Thoracic aorta (tissue), 2 donors: ENCODE measurements around the gene DNAJA2. TPM values are rescaled to one million over a fixed set of nuclear protein-coding genes. Genes with fewer than 3 reads are reported as not detected.

Source experiments
- ATAC-seq: fragments of 150-250 bp; one replicate; pipeline ENCODE4 v1.8.0; 2017; ENCODE audit warnings: low read depth; ENCODE audit not compliant: insufficient number of reproducible peaks, low FRiP score
- DNase-seq: peaks from one replicate; pipeline ENCODE4 v3.0.0-alpha.2; 2020; ENCODE audit warnings: low spot score
- H3K27ac ChIP-seq, 2 donors: fragments of 200-600 bp; sonication (generic); 1 replicate in 1 of 2; 2 replicates in 1 of 2; pipeline ENCODE4 v1.5.1; 2016; ENCODE audit warnings: mild to moderate bottlenecking in 2 of 2, moderate library complexity in 2 of 2
- H3K27me3 ChIP-seq: fragments of 200-600 bp; sonication (generic); replicated peaks from 2 replicates; pipeline ENCODE4 v1.6.0; 2016; ENCODE audit warnings: mild to moderate bottlenecking; ENCODE audit not compliant: insufficient read depth
- H3K36me3 ChIP-seq: fragments of 200-600 bp; sonication (generic); one replicate; pipeline ENCODE4 v1.5.1; 2016
- H3K4me1 ChIP-seq, 2 donors: fragments of 200-600 bp; sonication (generic); 1 replicate in 1 of 2; 2 replicates in 1 of 2; pipeline versions ENCODE4 v1.5.1 to v1.6.0; 2016; ENCODE audit warnings: low read depth in 2 of 2, mild to moderate bottlenecking in 1 of 2; ENCODE audit not compliant: control insufficient read depth in 1 of 2
- H3K4me3 ChIP-seq: fragments of 200-600 bp; sonication (generic); 2 replicates; pipeline ENCODE4 v1.5.1; 2016; ENCODE audit warnings: mild to moderate bottlenecking
- H3K9me3 ChIP-seq: fragments of 200-600 bp; sonication (generic); 2 replicates; pipeline ENCODE4 v1.5.1; 2016
- total RNA-seq, 2 donors: library from RNA; depleted of rRNA; stranded (reverse); fragments of >200 nt; gene quantifications; one replicate each; pipeline versions ENCODE4 v1.1.0 to v1.2.3, GENCODE V29; 2016
- TF ChIP-seq, protein P1 (sequence below): fragments of 200-600 bp; sonication (generic); IDR thresholded peaks from one replicate; pipeline ENCODE4 v1.5.1; 2019; ENCODE audit warnings: antibody characterized with exemption

DNAJA2 gene
- total RNA-seq, 2 donors from 2014 or later: 35.1 to 39.6 TPM

DNA sequence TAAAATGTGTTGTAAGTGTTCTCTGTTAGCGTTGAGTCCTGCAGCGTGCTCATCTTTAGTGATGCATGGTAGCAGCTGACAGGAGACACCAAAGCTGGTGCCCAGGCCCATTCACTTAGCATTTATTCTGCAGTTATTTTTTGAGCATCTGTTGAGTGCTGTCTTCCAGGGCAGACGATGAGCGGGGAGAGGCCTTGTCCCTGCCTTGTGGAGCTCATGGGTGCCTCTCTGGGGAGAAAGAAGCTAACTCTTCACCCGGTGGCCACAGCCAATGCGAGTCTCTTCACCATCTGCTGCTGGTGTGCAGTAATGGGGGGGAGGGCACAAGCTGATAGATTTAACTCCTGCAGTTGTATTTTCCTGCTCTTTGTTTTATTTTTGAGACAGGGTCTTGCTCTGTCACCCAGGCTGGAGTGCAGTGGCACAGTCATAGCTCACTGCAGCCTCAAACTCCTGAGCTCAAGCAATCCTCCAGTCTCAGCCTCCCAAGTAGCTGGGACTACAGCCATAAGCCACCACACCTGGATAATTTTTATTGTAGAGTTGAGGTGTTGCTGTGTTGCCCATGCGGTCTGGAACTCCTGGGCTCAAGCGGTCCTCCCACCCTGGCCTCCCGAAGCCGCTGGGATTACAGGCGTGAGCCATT is 58.8 kb downstream of the DNAJA2 start:
- TF ChIP-seq, protein P1, sequence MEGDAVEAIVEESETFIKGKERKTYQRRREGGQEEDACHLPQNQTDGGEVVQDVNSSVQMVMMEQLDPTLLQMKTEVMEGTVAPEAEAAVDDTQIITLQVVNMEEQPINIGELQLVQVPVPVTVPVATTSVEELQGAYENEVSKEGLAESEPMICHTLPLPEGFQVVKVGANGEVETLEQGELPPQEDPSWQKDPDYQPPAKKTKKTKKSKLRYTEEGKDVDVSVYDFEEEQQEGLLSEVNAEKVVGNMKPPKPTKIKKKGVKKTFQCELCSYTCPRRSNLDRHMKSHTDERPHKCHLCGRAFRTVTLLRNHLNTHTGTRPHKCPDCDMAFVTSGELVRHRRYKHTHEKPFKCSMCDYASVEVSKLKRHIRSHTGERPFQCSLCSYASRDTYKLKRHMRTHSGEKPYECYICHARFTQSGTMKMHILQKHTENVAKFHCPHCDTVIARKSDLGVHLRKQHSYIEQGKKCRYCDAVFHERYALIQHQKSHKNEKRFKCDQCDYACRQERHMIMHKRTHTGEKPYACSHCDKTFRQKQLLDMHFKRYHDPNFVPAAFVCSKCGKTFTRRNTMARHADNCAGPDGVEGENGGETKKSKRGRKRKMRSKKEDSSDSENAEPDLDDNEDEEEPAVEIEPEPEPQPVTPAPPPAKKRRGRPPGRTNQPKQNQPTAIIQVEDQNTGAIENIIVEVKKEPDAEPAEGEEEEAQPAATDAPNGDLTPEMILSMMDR: no peak
- ATAC-seq: no peak
- Histone ChIP-seq H3K27me3 (no peaks in the 10 kb centered on the region), H3K4me3 (no peak overlapping the region), H3K9me3 (no peaks in the 10 kb centered on the region), H3K4me1 (no peaks in the 10 kb centered on the region), H3K36me3 (peaks cover 4% of the 10 kb centered on the region), H3K27ac (no peak overlapping the region)
- no peak for DNase-seq

DNA sequence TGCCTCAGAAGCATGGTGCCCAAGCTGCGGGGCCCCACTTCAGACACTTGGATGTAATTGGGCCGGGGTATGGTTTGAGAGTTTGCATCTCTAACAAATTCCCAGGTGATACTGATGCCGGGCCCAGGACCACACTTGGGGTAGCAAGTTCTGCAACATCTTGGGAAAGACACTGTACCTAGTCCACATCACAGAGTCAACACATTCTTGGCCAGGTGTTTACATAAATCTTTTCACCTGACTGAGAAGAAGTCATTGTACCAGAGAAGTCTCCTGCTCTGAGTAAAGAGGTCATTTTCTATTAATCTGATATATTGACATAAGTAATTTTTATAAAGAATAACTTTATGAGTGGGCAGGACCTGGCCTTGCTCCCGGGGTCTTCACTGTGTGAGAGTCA is 61.8 kb downstream of the DNAJA2 start:
- Histone ChIP-seq H3K9me3 (no peaks in the 10 kb centered on the region), H3K4me1 (no peaks in the 10 kb centered on the region), H3K27me3 (no peaks in the 10 kb centered on the region), H3K4me3 (no peak overlapping the region), H3K36me3 (peaks cover 4% of the 10 kb centered on the region), H3K27ac (no peak overlapping the region)
- TF ChIP-seq, protein P1: no peak
- ATAC-seq (no peak), DNase-seq (no peak)

DNA sequence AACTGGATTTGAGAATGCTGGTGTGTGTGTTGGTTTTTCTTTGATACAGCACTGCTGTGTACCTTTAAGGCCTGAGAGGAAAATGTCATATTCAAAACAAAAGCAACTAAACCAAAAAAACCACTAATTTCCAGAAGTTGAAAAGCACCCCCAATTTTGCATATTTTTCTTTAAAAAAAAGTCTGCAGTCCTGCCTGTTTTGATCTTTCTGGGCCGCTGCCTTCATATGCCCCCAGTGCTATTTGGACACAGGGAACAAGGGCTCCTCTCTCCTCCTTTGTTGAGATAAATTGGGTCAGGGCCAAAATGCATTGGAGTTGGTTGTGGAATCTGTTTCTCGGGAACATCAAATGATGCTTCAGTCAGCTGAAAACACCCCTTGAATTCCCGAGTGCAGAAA is 62.4 kb downstream of the DNAJA2 start:
- no peaks in the 10 kb centered on the region for H3K27me3 ChIP-seq
- TF ChIP-seq, protein P1: no peak
- DNase-seq: no peak
- no peak overlapping the region for H3K27ac ChIP-seq
- H3K36me3 ChIP-seq: peaks cover 4% of the 10 kb centered on the region
- no peak overlapping the region for H3K4me3 ChIP-seq
- ATAC-seq: no peak
- no peaks in the 10 kb centered on the region for H3K4me1 ChIP-seq
- H3K9me3 ChIP-seq: no peaks in the 10 kb centered on the region

DNA sequence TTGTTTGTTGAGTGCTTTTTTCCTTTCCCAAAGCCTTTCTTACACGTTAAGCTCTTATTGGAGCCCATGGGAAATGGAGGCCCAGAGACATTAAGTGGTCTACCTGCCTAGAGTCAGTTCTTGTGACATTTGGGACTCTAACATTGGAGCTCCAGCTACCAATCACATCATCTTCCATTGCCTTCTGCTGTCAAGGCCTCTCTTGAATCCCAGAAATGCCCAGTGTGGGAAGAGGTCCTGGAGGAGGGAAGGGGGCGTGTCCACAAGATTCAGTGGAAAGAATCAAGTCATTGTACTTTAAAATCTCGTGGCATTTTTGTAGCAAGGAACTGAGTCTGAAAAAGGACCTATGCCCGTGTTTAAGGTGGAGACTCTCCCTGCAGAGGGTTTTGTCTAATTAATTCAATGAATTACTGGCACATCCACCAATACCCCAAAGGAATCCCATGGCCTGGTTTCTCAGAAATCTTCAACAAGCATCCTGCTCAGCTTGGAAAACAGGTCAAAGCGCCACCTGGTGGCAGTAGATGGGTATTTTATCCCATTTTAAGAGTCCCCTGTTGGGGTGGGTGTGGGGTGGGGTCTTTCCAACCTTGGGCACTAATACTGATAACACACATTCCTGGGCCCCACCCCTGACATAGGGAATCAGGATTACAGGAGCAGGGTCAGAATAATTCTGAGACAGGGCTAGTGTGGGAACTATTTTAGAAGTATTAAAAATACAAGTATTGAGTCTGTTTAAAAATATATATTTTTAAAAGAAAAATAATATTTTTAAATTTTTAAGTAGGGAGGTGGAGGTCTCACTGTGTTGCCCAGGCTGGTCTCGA is 64.7 kb downstream of the DNAJA2 start:
- H3K4me1 ChIP-seq: no peaks in the 10 kb centered on the region
- H3K4me3 ChIP-seq: no peak overlapping the region
- no peaks in the 10 kb centered on the region for H3K27me3 ChIP-seq
- peaks cover 4% of the 10 kb centered on the region for H3K36me3 ChIP-seq
- ATAC-seq (no peak), DNase-seq (no peak)
- TF ChIP-seq, protein P1: peak; percentile 93
- no peak overlapping the region for H3K27ac ChIP-seq
- H3K9me3 ChIP-seq: no peaks in the 10 kb centered on the region

DNA sequence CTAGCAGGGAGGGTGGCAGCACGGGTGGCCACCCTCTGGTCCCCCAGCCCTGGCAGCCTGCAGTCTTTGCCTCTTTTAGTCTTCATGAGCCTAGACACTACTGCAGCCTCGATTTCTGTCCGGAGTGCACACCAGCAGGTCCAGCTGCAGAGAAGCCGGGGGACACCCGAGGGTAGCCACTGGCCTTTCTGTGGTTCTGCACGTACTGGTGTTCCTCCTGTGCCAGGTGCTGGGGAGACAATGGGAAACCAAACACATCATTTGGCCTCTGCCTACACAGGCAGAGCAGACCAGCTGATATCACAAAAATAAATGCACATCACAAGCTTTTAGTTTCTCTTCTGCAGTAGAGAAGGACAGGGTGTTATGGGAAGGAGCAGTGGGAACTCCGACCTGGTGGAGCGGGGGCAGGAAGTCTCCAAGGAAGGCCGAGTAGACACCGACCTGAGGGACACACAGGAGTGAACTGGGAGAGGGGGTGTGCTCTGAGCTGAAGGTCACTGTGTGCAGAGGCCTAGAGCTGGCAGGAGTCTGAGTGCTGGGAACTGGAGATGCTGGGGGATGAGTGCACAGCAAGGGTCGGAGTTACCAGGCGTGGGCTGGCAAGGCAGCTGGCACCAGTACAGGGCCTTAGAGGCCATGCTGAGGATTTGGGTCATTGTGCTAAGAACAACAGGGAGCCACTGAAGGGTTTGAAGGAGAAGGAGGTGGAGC is 66.3 kb downstream of the DNAJA2 start:
- TF ChIP-seq, protein P1: no peak

More for the DNA sequence above, 66.3 kb downstream of the DNAJA2 start:
- DNase-seq: no peak
- H3K4me3 ChIP-seq: no peak overlapping the region
- ATAC-seq: no peak
- H3K4me1 ChIP-seq: no peaks in the 10 kb centered on the region
- peaks cover 4% of the 10 kb centered on the region for H3K36me3 ChIP-seq
- H3K9me3 ChIP-seq: no peaks in the 10 kb centered on the region
- no peaks in the 10 kb centered on the region for H3K27me3 ChIP-seq
- H3K27ac ChIP-seq: no peak overlapping the region
